PC-9 (cell line): ENCODE data around the gene ADCY4.

Source experiments
- CTCF ChIP-seq: fragments of 200-600 bp; sonication (generic); conservative IDR thresholded peaks from 2 replicates; pipeline ENCODE4 v1.6.1; 2017; ENCODE audit warnings: mixed run types, antibody characterized with exemption, mild to moderate bottlenecking, moderate library complexity
- EZH2 ChIP-seq: fragments of 200-600 bp; sonication (generic); IDR thresholded peaks from 2 replicates; pipeline ENCODE4 v1.8.0; 2017; ENCODE audit warnings: antibody characterized with exemption, low read depth

DNA sequence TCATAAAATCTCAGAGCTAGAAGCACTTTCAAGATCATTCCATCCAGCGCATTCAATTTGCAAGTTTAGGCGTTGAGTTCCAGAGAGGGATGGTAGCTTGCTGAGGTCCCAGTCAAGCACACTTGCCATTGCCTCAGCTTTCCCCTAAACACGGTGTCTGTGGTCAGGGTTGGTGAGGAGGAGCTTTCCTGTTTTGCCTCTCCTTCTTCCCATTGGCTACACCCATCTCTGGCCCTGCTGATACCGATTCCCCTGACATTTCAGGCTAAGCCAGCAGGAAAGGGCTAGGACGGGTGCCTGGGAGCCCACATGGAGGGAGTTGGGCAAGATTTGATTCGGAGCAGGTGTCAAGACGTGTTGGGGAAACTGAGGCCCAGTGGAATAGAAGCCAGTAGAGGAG, 42.3 kb upstream of the ADCY4 start:
- TF ChIP-seq CTCF (no peak), EZH2 (no peak)
